HG03196 (cell line): ENCODE measurements around the gene C22orf39.

Source experiments
- ATAC-seq: cut with Tn5 transposase; IDR thresholded peaks from one replicate; pipeline ENCODE4 v1.9.1; 2021; ENCODE audit not compliant: unreplicated experiment

The C22orf39 gene

DNA sequence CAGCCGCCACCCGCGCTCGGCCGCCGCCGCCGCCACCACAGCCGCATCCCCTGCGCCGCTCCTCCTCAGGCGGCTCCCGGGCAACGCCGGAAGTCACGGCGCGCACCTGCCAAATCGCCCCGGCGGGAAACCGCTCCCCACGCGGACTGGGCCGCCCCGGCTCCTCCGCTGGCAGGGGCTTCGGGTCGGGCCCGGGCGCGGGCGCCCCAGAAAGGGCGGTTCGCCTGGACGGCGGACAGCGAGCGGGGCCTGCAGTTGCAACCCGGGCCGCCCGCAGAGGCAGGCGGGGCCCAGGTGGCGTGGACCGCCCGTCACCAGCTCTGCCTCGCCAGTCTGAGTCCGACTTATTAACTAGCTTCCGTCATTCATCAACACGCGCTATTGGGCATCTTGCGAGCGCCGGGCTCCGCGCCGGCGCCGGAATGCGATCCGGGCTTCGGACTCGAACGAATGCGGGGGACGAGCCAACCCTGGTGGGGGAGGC is 15.8 kb downstream of the C22orf39 start, which contains the start of gene HIRA:
Gene HIRA (minus strand): TSS at position 85 of the 484 bp plus-strand sequence. CDS start 257 bp downstream, outside the sequence.
- ATAC-seq, result peak; percentile 39

- ATAC-seq, result peak; percentile 8
Observed at GRCh38 chr22:19430890-19431541, 16.5 kb downstream of the C22orf39 start.

DNA sequence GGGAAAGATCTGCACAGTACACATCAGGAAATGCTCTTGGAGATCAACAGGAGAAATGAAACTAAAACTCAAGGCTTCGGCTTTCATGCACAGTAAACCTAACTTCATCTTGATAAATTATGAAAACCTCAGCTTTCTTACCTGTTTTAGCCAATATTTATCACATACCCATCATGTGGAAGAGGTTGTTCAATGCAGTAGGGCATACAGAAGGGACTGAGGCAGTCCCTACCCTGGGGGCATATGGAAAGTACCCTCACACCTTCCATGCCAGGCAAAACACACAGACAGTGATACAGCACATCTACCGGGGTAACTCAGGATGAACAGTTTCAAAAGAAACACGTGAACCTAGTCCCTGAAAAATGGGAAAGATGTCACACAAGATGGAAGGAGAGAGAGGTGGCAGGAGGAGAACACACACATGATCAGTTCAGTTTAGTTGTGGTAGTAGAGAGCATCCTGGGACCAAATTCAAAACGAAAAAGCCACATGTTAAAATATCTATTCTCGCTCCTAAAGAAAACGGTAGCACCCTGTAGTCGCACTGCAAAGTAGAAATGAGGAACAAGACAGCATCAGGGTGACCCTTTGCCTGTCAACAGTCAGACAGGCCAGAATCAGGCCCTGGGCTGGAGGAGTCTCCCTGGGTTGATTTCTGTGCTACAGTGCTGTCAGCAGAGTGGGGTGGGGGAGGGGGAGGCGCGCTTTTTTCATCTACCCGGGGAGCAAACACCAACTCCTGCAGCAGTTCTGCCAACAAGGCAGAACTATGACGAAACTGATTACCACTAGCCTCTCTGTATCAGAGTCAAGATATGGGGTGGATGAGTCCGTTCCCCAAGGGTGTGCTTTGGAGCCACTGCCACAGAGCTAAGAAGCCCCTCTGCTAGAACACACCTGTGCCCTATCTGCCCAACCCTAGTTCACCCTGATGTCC is 17.3 kb downstream of the C22orf39 start:
- ATAC-seq, result no peak

DNA sequence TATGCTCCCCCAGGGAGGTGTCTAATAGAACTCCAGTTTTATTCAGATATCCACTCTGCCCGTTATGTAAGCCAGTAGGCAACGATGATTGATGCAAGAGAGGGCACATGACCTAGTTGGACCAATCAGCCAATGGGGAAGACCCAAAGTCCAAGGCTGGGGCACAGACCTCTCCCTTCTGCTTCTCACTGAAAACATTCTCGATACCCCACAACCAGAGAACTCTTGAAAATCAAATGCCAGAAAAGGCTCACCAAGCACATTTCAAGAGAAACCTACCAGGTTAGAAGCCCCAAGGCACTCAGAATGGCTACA is 23.4 kb downstream of the C22orf39 start:
- ATAC-seq, result no peak

DNA sequence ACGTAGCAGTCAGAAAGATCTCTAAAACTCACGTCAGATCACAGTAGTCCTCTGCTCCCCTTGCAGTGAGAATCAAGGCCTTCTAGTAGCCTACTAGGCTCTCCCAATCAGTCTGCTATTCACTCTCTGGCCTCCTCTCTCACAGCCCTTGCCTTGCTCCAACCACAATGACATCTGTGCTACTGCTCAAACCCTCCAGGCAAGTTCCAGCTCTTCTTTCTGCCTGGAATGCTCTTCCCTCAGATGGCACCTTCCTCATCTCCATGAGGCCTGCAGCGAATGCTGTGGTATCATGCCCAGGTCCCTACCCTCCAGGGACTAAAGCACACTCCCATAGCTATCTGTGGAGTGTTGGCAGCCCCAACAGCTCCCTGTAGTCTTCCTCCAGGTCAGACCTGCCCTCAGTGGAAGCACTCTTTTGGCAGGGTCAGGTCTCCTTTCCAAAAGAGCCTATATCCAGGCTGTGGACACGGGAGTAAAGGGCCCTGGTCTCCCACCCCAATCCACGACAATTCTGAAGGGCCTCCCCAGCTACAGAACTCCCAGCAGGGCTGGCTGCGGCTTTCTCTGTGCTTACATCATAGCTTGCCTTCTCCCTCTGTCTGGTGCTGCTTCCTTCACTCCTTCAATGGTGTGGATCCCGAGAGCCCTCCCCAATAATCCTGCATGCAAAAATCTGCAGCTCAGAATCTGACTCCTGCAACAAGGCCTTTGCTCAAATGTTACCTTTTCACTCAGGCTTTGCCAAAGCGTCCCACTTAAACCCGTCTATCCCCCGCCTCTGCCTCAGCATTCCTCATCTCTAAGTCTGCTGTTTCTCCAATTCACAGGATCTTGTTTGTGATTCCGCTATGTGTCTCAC is 24.8 kb downstream of the C22orf39 start:
- no peak for ATAC-seq

GRCh38 chr22:19420321-19420720 is 27.2 kb downstream of the C22orf39 start:
- ATAC-seq, result no peak

GRCh38 chr22:19419464-19420178 is 27.9 kb downstream of the C22orf39 start:
- ATAC-seq, result peak; percentile 57

DNA sequence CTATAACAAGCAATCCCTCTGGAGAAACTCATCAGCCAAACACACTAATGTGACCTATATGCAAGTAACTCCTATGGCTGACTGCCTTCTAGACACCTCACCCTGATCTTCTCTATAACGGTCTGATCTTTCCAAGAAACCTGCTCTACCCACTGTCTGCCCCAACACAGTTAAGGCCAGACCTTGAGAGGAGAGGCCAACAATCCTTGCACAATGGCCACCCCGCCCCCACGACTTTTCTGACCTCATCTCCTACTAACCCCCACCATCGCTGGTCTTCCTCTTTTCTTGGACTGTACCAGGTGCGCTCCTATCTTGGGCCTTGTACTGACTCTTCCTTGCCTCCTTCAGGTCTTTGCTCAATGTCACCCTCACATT is 28.4 kb downstream of the C22orf39 start:
- no peak for ATAC-seq

GRCh38 chr22:19412923-19413322 is 34.6 kb downstream of the C22orf39 start:
- ATAC-seq, result no peak

DNA sequence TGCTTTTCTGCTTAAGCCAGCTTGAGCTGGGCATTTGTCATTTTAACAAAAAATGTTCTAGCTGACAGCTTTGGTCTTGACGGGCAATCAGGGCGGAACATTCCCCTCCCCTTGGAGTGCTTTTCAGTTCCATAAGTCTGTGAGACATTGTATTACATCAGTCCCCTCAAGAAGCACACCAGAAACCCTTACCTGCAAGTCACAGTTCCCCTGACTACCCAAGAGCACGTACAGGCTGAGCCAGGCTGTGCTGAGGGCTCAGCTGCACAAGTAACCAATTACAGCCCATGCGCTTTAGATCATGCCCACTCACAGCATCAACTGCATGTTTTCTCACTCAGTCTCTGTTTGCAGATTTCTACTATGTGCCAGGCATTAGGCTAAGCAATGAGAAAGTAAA is 35.0 kb downstream of the C22orf39 start:
- no peak for ATAC-seq

DNA sequence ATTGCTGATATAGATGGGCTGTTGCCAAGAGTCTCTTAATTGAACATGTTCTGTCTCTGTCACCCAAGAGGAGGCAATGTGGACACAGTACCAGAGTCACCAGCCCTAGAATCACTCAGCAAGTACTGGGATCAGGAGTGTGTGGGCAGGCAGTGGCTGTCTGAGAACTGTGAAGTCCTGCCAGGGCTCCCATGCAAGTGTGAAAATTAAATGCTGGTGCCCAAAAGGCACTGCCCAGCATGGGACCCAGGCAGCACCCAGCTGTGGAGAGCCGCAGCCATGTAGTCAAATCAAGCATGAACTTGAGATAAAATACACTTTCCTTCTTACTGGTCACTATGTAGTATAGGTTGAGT is 35.8 kb downstream of the C22orf39 start:
- ATAC-seq, result no peak

DNA sequence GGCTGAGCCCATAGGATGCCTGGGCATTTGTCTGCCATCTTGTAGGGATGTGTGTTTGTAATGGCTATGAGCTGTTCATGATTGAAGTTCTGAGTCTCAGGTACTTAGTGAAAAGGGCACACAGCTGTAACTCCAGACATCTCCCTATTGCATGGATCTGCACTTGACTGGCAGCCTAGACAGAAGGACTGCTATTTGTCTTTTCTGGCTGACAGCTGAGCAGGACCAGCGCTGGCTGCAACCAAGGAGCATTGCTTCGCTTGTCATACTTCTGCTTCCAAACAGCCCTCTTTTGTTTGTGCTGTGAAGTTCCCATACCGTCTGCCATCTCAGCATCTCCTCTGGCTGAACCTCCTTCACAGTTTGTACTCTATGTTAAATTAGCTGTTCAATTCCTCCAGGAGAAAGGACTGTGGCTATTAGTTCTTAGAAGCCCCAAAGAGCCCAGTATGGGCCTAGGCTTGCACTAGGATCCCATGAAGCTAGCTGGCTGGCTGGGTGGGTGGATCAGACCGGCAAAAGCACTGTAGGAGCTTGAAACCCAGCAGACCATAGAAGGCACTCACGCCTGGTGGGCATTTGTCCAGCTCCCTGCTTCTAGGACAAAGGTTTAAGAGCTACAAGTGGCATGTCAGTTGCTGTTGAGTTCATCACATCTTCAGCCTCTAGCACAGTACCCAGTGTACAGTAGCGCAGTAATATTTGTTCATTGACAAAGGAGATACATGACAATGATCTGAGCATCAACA is 36.4 kb downstream of the C22orf39 start:
- ATAC-seq, result no peak

GRCh38 chr22:19407649-19408606 is 39.6 kb downstream of the C22orf39 start:
- ATAC-seq, result no peak

GRCh38 chr22:19406846-19407245 is 40.7 kb downstream of the C22orf39 start:
- no peak for ATAC-seq

- ATAC-seq, result no peak
Observed at GRCh38 chr22:19406281-19406811, 41.2 kb downstream of the C22orf39 start.

GRCh38 chr22:19405652-19406051 is 41.9 kb downstream of the C22orf39 start:
- no peak for ATAC-seq

DNA sequence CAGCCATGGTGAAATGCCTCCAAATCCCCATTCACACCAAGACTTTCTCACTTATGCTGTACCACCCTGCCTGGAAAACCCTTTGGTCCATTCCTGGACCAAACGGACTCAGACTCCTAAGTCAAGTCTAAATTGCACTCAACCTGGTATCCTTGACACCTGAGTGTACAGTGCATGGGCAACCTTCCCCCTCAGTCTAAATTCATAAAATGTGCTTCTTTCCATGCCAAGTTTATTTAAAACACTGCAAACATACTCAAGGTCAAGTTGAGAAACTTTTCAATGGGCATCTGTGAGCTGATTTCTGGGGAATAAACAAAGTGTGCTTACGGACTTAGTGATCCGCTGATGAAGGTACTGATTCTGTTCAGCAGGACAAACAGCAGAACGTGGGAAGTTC is 42.4 kb downstream of the C22orf39 start:
- no peak for ATAC-seq

- ATAC-seq, result no peak
Observed at GRCh38 chr22:19404676-19405075, 42.8 kb downstream of the C22orf39 start.
